Brain microvascular endothelial cell (primary cell): ENCODE data around the gene PMS2.

Source experiments
- DNase-seq: peaks from one replicate; pipeline ENCODE4 v3.0.0-alpha.2; 2020
- H3K27ac ChIP-seq: fragments of 250-450 bp; sonication (Bioruptor Pico); 2 replicates; pipeline ENCODE4 v1.5.1; 2020; ENCODE audit warnings: mild to moderate bottlenecking, moderate library complexity
- H3K27me3 ChIP-seq: fragments of 250-450 bp; sonication (Bioruptor Pico); replicated peaks from 2 replicates; pipeline ENCODE4 v1.5.1; 2020; ENCODE audit warnings: mild to moderate bottlenecking
- H3K36me3 ChIP-seq: fragments of 250-450 bp; sonication (Bioruptor Pico); replicated peaks from 2 replicates; pipeline ENCODE4 v1.5.1; 2020; ENCODE audit warnings: mild to moderate bottlenecking
- H3K4me3 ChIP-seq: 2 replicates; pipeline ENCODE4 v1.5.1; 2011; ENCODE audit warnings: low read depth, mild to moderate bottlenecking, control low read depth, low read length, moderate library complexity
- in situ Hi-C: cut with HindIII; loops from 2 replicates; pipeline ENCODE4 v1.10.0; 2017; ENCODE audit warnings: low sequenced_read_pairs, low pct_ligation_motif_present
- TF ChIP-seq, protein P1 (sequence below): IDR thresholded peaks from 2 replicates; pipeline ENCODE4 v1.5.1; 2011; ENCODE audit warnings: low read depth, mild to moderate bottlenecking, moderate library complexity, low read length, control low read depth, inconsistent platforms; ENCODE audit errors: missing control alignments

The PMS2 gene

GRCh38 chr7:6035686-6036085 lies 26.8 kb upstream of the PMS2 start:
- TF ChIP-seq, protein P1, sequence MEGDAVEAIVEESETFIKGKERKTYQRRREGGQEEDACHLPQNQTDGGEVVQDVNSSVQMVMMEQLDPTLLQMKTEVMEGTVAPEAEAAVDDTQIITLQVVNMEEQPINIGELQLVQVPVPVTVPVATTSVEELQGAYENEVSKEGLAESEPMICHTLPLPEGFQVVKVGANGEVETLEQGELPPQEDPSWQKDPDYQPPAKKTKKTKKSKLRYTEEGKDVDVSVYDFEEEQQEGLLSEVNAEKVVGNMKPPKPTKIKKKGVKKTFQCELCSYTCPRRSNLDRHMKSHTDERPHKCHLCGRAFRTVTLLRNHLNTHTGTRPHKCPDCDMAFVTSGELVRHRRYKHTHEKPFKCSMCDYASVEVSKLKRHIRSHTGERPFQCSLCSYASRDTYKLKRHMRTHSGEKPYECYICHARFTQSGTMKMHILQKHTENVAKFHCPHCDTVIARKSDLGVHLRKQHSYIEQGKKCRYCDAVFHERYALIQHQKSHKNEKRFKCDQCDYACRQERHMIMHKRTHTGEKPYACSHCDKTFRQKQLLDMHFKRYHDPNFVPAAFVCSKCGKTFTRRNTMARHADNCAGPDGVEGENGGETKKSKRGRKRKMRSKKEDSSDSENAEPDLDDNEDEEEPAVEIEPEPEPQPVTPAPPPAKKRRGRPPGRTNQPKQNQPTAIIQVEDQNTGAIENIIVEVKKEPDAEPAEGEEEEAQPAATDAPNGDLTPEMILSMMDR, result no peak

GRCh38 chr7:6035165-6035564 lies 26.3 kb upstream of the PMS2 start:
- peaks cover 65% of the 10 kb centered on the region for H3K36me3 ChIP-seq
- H3K27me3 ChIP-seq, result no peaks in the 10 kb centered on the region
- TF ChIP-seq, protein P1, result no peak
- H3K27ac ChIP-seq, result no peak overlapping the region
- H3K4me3 ChIP-seq, result no peak overlapping the region
- in situ Hi-C loops, result loop anchor here (25.0 kb wide), 1 partner anchor 102 kb away; no protein-coding TSS in a partner anchor
- DNase-seq, result no peak

More at GRCh38 chr7:6035686-6036085, 26.8 kb upstream of the PMS2 start:
- DNase-seq, result no peak
- Histone ChIP-seq H3K36me3 (peaks cover 70% of the 10 kb centered on the region), H3K27ac (no peak overlapping the region), H3K4me3 (no peak overlapping the region), H3K27me3 (no peaks in the 10 kb centered on the region)
- in situ Hi-C loops, result loop anchor here (25.0 kb wide), 1 partner anchor 102 kb away; no protein-coding TSS in a partner anchor

DNA sequence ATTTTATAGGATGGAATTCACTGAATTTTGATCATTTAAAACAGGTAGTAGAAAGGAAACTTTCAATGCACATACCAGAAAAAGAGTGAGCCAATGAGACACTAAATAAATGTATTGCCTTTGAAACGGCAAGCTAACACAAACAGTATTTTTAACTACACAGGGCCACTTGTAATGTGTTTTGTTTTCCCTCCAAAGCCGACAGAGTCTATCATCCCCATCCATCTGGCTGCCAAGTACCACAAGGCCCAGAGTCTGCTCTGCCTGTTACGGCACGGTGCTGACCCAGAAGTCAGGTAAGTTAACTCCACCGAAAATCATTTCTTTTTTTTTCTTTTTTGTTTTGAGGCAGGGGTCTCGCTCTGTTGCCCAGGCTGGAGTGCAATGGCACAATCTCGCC lies 23.8 kb upstream of the PMS2 start:
- Histone ChIP-seq H3K27ac (no peak overlapping the region), H3K36me3 (peaks cover 70% of the 10 kb centered on the region), H3K27me3 (no peaks in the 10 kb centered on the region), H3K4me3 (no peak overlapping the region)
- TF ChIP-seq, protein P1, result no peak
- in situ Hi-C loops, result loop anchor here (25.0 kb wide), 1 partner anchor 105 kb away; no protein-coding TSS in a partner anchor
- DNase-seq, result no peak

GRCh38 chr7:6032167-6032566 lies 23.3 kb upstream of the PMS2 start:
- H3K36me3 ChIP-seq, result peaks cover 72% of the 10 kb centered on the region
- no peak overlapping the region for H3K27ac ChIP-seq
- TF ChIP-seq, protein P1, result no peak
- no peak overlapping the region for H3K4me3 ChIP-seq
- in situ Hi-C loops, result loop anchor here (25.0 kb wide), 1 partner anchor 105 kb away; no protein-coding TSS in a partner anchor
- no peak for DNase-seq
- no peaks in the 10 kb centered on the region for H3K27me3 ChIP-seq

DNA sequence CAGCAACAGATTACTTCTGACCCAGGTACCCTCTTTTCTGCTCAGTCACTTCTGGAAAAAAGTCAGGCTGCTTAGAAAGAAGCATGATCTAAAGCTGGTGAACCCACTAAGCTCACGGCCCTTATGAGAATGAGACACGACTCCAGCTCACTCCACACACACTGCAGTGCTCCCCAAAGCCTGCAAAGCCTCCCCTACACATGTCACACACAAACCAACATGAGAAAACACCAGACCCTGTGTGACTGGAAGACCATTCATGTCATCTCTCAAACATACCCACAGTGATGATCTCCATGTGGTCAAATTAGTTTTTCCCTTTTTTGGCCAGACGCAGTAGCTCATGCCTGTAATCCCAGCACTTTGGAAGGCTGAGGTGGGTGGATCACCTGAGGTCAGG lies 22.7 kb upstream of the PMS2 start:
- TF ChIP-seq, protein P1, result no peak
- Histone ChIP-seq H3K27ac (no peak overlapping the region), H3K27me3 (no peaks in the 10 kb centered on the region), H3K36me3 (peaks cover 73% of the 10 kb centered on the region), H3K4me3 (no peak overlapping the region)
- in situ Hi-C loops, result loop anchor here (25.0 kb wide), 1 partner anchor 106 kb away; no protein-coding TSS in a partner anchor
- no peak for DNase-seq

- Histone ChIP-seq H3K27me3 (no peaks in the 10 kb centered on the region), H3K36me3 (peaks cover 78% of the 10 kb centered on the region), H3K4me3 (no peak within 1 kb of the TSS), H3K27ac (no peak within 1 kb of the TSS)
- in situ Hi-C loops, result loop anchor here (25.0 kb wide), 1 partner anchor 106 kb away; no protein-coding TSS in a partner anchor
- no peak for DNase-seq
- TF ChIP-seq, protein P1, result no peak
Observed at GRCh38 chr7:6030988-6031387, 22.1 kb upstream of the PMS2 start, which contains the start of gene ANKRD61. Gene ANKRD61, plus strand, starts transcription at chr7:6031376. Its CDS starts 0 bp downstream, at chr7:6031376.
